SK-N-SH (cell line): ENCODE data around the gene BFSP2.

Source experiments
- CTCF ChIP-seq: fragments of 200-600 bp; sonication (generic); IDR thresholded peaks from 2 replicates; pipeline ENCODE4 v1.6.1; 2017; ENCODE audit warnings: antibody characterized with exemption, mild to moderate bottlenecking, moderate library complexity
- ELF1 ChIP-seq: IDR thresholded peaks from 2 replicates; pipeline ENCODE4 v1.4.0; 2012
- JUND ChIP-seq: IDR thresholded peaks from 2 replicates; pipeline ENCODE4 v1.4.0; 2012
- MXI1 ChIP-seq: IDR thresholded peaks from 2 replicates; pipeline ENCODE4 v1.6.1; 2012; ENCODE audit warnings: mild to moderate bottlenecking, low read depth, low read length, improper control_type of control experiment
- NFIC ChIP-seq: IDR thresholded peaks from 2 replicates; pipeline ENCODE4 v1.4.0; 2012; ENCODE audit warnings: borderline replicate concordance
- RAD21 ChIP-seq: IDR thresholded peaks from 2 replicates; pipeline ENCODE4 v1.6.1; 2012; ENCODE audit warnings: mild to moderate bottlenecking, low read length
- SIN3A ChIP-seq: IDR thresholded peaks from 2 replicates; pipeline ENCODE4 v1.6.1; 2012; ENCODE audit warnings: low read depth, mild to moderate bottlenecking, low read length, moderate library complexity, borderline replicate concordance
- SMC3 ChIP-seq: IDR thresholded peaks from 2 replicates; pipeline ENCODE4 v1.6.1; 2012; ENCODE audit warnings: low read depth, low read length, improper control_type of control experiment
- TAF1 ChIP-seq: IDR thresholded peaks from 2 replicates; pipeline ENCODE4 v1.6.1; 2012; ENCODE audit warnings: low read depth, mild to moderate bottlenecking, low read length, moderate library complexity, borderline replicate concordance
- USF2 ChIP-seq: fragments of 150-350 bp; IDR thresholded peaks from 2 replicates; pipeline ENCODE4 v1.6.1; 2017; ENCODE audit warnings: antibody characterized with exemption, low read length, low read depth, borderline replicate concordance
- YY1 ChIP-seq: IDR thresholded peaks from 2 replicates; pipeline ENCODE4 v1.4.0; 2012; ENCODE audit warnings: low read depth, mild to moderate bottlenecking
- TF ChIP-seq, protein P1 (sequence below): IDR thresholded peaks from 2 replicates; pipeline ENCODE4 v1.4.0; 2012; ENCODE audit warnings: low read depth

DNA sequence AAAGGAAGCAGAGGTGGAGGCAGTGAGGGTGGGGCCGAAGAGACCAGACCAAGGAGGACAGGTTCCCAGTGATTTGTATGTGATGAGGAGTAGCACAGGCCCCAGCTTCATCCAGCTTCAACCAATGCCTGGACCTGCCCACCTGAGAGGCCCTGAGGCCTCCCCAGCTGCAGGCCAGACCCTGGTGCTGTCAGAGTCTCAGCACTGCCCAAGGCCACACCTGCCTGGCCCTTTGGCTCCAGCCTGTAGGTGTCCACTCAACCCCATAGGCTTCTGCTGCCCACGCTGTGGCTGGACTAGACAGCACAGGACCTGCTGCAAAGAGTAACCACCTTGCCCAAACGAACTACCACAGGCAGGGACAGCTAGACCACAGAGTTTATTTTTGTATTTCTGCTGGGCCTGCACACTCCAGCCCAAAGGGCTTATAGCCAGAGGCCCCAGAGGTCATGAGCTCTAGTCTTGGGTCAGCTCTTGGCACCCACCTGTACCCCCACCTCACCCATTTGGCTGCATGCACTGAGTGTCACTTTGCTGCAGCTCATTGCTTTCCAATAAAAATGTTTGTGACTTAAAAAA, 91.7 kb downstream of the BFSP2 start:
- TF ChIP-seq NFIC (no peak), SIN3A (no peak), CTCF (no peak), MXI1 (no peak), TAF1 (no peak), RAD21 (no peak), SMC3 (no peak), JUND (no peak), ELF1 (no peak), YY1 (no peak), USF2 (no peak)
- TF ChIP-seq, protein P1, sequence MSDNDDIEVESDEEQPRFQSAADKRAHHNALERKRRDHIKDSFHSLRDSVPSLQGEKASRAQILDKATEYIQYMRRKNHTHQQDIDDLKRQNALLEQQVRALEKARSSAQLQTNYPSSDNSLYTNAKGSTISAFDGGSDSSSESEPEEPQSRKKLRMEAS: no peak
